Measurements from ENCODE around the gene AXIN1. TPM values are rescaled to one million over a fixed set of nuclear protein-coding genes. Genes with fewer than 3 reads are reported as not detected.

The AXIN1 gene
- total RNA-seq: 28.9 TPM
- long read RNA-seq, transcript AXIN1-202 (10 exons, 3,324 nt): major isoform, 19 of 63 reads
- long read RNA-seq, transcript AXIN1-201 (11 exons, 3,643 nt): minor isoform, 16 of 63 reads
- long read RNA-seq, partial matches to known transcripts: 11 of 63 reads
- long read RNA-seq, other reads (novel, unspliced or antisense): 17 of 63 reads

GRCh38 chr16:352547-353403, at the start of gene AXIN1:
AXIN1 (minus strand) TSS chr16:352723; CDS start chr16:347025, 5,698 bp downstream.
- no peaks in the 10 kb centered on the region for H3K27me3 ChIP-seq
- peak; percentile 100 for DNase-seq
- H3K36me3 ChIP-seq: peaks cover 8% of the 10 kb centered on the region
- peak; percentile 94 for ATAC-seq
- H3K4me1 ChIP-seq: peaks cover 10% of the 10 kb centered on the region
- H3K9me3 ChIP-seq: no peaks in the 10 kb centered on the region
- intact Hi-C loops (cut with DNase I): loop anchor here (10.0 kb wide), 1 partner anchor 118 kb away; the partner anchor contains the start of gene FAM234A
- TF ChIP-seq, protein P1, sequence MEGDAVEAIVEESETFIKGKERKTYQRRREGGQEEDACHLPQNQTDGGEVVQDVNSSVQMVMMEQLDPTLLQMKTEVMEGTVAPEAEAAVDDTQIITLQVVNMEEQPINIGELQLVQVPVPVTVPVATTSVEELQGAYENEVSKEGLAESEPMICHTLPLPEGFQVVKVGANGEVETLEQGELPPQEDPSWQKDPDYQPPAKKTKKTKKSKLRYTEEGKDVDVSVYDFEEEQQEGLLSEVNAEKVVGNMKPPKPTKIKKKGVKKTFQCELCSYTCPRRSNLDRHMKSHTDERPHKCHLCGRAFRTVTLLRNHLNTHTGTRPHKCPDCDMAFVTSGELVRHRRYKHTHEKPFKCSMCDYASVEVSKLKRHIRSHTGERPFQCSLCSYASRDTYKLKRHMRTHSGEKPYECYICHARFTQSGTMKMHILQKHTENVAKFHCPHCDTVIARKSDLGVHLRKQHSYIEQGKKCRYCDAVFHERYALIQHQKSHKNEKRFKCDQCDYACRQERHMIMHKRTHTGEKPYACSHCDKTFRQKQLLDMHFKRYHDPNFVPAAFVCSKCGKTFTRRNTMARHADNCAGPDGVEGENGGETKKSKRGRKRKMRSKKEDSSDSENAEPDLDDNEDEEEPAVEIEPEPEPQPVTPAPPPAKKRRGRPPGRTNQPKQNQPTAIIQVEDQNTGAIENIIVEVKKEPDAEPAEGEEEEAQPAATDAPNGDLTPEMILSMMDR (IDR thresholded peaks at IDR 0.05): peak; percentile 27
- H3K4me3 ChIP-seq: peak within 1 kb of the TSS; percentile 69
- peak within 1 kb of the TSS; percentile 68 for H3K27ac ChIP-seq

GRCh38 chr16:401468-402348, 49.2 kb upstream of the AXIN1 start, which contains the start of gene DECR2:
DECR2 (plus strand) TSS chr16:401885; CDS start chr16:401964, 79 bp downstream.
- H3K27me3 ChIP-seq: no peaks in the 10 kb centered on the region
- H3K36me3 ChIP-seq: no peaks in the 10 kb centered on the region
- DNase-seq: peak; percentile 99
- H3K9me3 ChIP-seq: no peaks in the 10 kb centered on the region
- peak within 1 kb of the TSS; percentile 90 for H3K4me3 ChIP-seq
- peaks cover 17% of the 10 kb centered on the region for H3K4me1 ChIP-seq
- H3K27ac ChIP-seq: peak within 1 kb of the TSS; percentile 90
- TF ChIP-seq, protein P1 (IDR thresholded peaks at IDR 0.05): peak; percentile 57
- intact Hi-C loops (cut with DNase I): no loop called here
- peak; percentile 96 for ATAC-seq

DNA sequence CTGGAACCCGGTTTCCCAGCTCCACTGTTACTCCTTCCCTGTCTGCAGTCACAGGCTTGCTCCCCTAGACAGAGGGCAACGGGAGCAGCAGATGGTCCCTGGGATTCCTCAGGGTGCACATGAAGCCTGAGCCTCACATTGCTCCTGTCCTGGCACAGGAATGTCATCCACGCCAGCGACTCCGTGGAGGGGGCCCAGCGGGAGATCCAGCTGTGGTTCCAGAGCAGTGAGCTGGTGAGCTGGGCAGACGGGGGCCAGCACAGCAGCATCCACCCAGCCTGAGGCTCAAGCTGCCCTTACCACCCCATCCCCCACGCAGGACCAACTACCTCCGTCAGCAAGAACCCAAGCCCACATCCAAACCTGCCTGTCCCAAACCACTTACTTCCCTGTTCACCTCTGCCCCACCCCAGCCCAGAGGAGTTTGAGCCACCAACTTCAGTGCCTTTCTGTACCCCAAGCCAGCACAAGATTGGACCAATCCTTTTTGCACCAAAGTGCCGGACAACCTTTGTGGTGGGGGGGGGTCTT, 47.6 kb upstream of the AXIN1 start:
- peak overlapping the region; percentile 90 for H3K4me3 ChIP-seq
- TF ChIP-seq, protein P1 (IDR thresholded peaks at IDR 0.05): no peak
- H3K27me3 ChIP-seq: no peaks in the 10 kb centered on the region
- peaks cover 25% of the 10 kb centered on the region for H3K4me1 ChIP-seq
- intact Hi-C loops (cut with DNase I): no loop called here
- H3K27ac ChIP-seq: peak overlapping the region; percentile 90
- H3K36me3 ChIP-seq: no peaks in the 10 kb centered on the region
- H3K9me3 ChIP-seq: no peaks in the 10 kb centered on the region
- DNase-seq (no peak), ATAC-seq (no peak)

GRCh38 chr16:399340-400019, 47.0 kb upstream of the AXIN1 start:
- intact Hi-C loops (cut with DNase I): no loop called here
- no peaks in the 10 kb centered on the region for H3K36me3 ChIP-seq
- no peaks in the 10 kb centered on the region for H3K27me3 ChIP-seq
- H3K4me3 ChIP-seq: no peak overlapping the region
- H3K9me3 ChIP-seq: no peaks in the 10 kb centered on the region
- no peak overlapping the region for H3K27ac ChIP-seq
- TF ChIP-seq, protein P1 (IDR thresholded peaks at IDR 0.05): no peak
- ATAC-seq: no peak
- no peak for DNase-seq
- peaks cover 25% of the 10 kb centered on the region for H3K4me1 ChIP-seq

Measured in upper lobe of right lung (tissue), 1 donor.